ENCODE data around the gene DCLK1.

The DCLK1 gene

DNA sequence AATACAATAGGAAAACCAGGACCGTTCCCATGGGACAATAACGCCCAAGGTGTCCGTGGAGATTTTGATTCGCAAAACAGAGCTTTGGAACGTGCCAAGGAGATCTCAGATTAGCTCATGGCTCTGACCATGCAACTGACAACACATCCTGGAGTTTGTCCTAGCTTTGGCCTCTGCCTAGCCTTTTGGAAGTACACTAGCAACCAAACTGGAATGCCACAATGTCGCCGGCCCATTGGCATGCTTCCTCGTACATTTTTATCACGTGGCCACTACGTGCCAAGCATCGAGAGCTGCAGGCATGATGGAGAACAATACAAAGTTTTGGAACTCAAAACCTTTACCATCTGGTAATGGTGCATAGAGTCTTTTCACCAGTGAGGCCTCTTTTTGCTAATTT is 256.5 kb downstream of the DCLK1 start:
- H3K27me3 ChIP-seq (ENCODE audit: insufficient read depth, low read depth) = no peaks in the 10 kb centered on the region
- no peak overlapping the region for H2AFZ ChIP-seq (ENCODE audit: low read depth)
- no peaks in the 10 kb centered on the region for H3K79me2 ChIP-seq (ENCODE audit: insufficient read depth, low read depth)
- no peak overlapping the region for H3K27ac ChIP-seq
- H3K36me3 ChIP-seq (ENCODE audit: insufficient read depth) = no peaks in the 10 kb centered on the region
- no peak overlapping the region for H3K4me2 ChIP-seq
- no peak overlapping the region for H3K9ac ChIP-seq
- H3K4me3 ChIP-seq (IDR thresholded peaks at IDR 0.05; ENCODE audit: insufficient read depth, low read depth, low read length) = no peak overlapping the region
- H4K20me1 ChIP-seq (ENCODE audit: insufficient read depth) = no peaks in the 10 kb centered on the region
- no peaks in the 10 kb centered on the region for H3K4me1 ChIP-seq (ENCODE audit: low read depth, poor library complexity, severe bottlenecking)
- TF ChIP-seq, protein P1, sequence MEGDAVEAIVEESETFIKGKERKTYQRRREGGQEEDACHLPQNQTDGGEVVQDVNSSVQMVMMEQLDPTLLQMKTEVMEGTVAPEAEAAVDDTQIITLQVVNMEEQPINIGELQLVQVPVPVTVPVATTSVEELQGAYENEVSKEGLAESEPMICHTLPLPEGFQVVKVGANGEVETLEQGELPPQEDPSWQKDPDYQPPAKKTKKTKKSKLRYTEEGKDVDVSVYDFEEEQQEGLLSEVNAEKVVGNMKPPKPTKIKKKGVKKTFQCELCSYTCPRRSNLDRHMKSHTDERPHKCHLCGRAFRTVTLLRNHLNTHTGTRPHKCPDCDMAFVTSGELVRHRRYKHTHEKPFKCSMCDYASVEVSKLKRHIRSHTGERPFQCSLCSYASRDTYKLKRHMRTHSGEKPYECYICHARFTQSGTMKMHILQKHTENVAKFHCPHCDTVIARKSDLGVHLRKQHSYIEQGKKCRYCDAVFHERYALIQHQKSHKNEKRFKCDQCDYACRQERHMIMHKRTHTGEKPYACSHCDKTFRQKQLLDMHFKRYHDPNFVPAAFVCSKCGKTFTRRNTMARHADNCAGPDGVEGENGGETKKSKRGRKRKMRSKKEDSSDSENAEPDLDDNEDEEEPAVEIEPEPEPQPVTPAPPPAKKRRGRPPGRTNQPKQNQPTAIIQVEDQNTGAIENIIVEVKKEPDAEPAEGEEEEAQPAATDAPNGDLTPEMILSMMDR (conservative IDR thresholded peaks at IDR 0.05; ENCODE audit: low read depth, low read length) = no peak

DNA sequence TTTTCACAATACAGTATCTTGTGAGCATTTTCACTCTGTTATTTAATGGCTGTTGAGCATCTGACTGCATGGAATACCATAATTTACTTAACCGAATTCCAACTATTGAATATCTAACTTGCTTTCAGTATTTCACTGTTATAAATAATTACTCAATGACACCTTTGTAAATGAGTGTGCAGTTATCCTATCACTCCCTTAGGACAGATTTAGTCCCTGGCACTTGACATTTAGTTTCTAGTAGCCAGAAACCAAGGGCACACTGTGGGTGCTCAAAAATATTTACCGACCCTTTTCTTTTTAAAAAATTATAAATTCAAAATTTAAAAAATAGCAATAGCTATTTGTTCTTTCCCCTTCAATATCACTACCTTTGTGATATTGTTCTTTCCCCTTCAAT is 258.8 kb downstream of the DCLK1 start:
- H2AFZ ChIP-seq (ENCODE audit: low read depth) = no peak overlapping the region
- H3K79me2 ChIP-seq (ENCODE audit: insufficient read depth, low read depth) = no peaks in the 10 kb centered on the region
- H3K27ac ChIP-seq = no peak overlapping the region
- no peaks in the 10 kb centered on the region for H3K27me3 ChIP-seq (ENCODE audit: insufficient read depth, low read depth)
- H3K36me3 ChIP-seq (ENCODE audit: insufficient read depth) = no peaks in the 10 kb centered on the region
- H3K9ac ChIP-seq = no peak overlapping the region
- H3K4me3 ChIP-seq (IDR thresholded peaks at IDR 0.05; ENCODE audit: insufficient read depth, low read depth, low read length) = no peak overlapping the region
- no peaks in the 10 kb centered on the region for H3K4me1 ChIP-seq (ENCODE audit: low read depth, poor library complexity, severe bottlenecking)
- TF ChIP-seq, protein P1 (conservative IDR thresholded peaks at IDR 0.05; ENCODE audit: low read depth, low read length) = no peak
- H3K4me2 ChIP-seq = no peak overlapping the region
- H4K20me1 ChIP-seq (ENCODE audit: insufficient read depth) = no peaks in the 10 kb centered on the region

DNA sequence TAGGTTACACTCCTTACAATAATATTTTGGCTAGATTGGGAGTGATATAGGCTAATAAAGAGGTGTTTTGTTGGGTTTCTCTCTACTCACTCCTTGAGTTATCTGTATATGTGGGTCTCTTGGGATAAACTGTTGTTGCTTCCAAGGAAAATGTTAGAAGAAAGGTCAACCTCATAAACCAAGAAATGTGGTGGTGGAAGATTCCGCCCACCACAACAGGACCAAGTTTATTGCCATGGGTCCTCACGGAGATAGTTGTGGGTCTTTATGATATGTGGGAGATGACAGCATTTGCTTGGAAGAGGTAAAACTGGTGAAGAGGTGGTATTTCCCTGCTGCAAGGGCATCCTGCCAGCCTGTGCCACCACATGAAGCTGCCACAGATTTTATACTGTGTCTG is 259.6 kb downstream of the DCLK1 start:
- TF ChIP-seq, protein P1 (conservative IDR thresholded peaks at IDR 0.05; ENCODE audit: low read depth, low read length) = no peak

DNA sequence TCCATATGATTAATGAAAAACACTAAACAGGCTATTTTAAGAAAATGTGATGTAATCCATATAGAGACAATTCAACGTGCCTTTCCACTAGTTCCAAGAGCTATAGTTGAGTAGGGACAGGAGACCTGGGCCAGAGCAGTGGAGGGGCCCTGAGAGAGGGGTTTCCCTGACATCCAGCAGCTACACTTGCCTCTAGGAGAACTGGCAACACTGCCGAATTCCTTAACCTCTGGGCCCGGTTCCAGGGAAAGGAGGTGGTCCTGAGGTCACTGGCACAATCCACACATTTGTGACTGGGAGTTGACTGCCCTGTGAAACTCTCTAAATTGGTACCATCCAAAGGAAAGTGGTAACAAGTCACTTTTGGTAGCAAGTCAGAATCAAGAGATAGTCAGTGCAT is 264.4 kb downstream of the DCLK1 start:
- no peaks in the 10 kb centered on the region for H3K36me3 ChIP-seq (ENCODE audit: insufficient read depth)
- H3K4me3 ChIP-seq (IDR thresholded peaks at IDR 0.05; ENCODE audit: insufficient read depth, low read depth, low read length) = no peak overlapping the region
- no peak overlapping the region for H3K4me2 ChIP-seq
- H3K79me2 ChIP-seq (ENCODE audit: insufficient read depth, low read depth) = no peaks in the 10 kb centered on the region
- H4K20me1 ChIP-seq (ENCODE audit: insufficient read depth) = no peaks in the 10 kb centered on the region
- H2AFZ ChIP-seq (ENCODE audit: low read depth) = no peak overlapping the region
- H3K4me1 ChIP-seq (ENCODE audit: low read depth, poor library complexity, severe bottlenecking) = no peaks in the 10 kb centered on the region
- TF ChIP-seq, protein P1 (conservative IDR thresholded peaks at IDR 0.05; ENCODE audit: low read depth, low read length) = no peak
- H3K27ac ChIP-seq = no peak overlapping the region
- no peaks in the 10 kb centered on the region for H3K27me3 ChIP-seq (ENCODE audit: insufficient read depth, low read depth)
- no peak overlapping the region for H3K9ac ChIP-seq

More for the DNA sequence above, 259.6 kb downstream of the DCLK1 start:
- Histone ChIP-seq H2AFZ (ENCODE audit: low read depth) (no peak overlapping the region), H3K4me3 (IDR thresholded peaks at IDR 0.05; ENCODE audit: insufficient read depth, low read depth, low read length) (no peak overlapping the region), H3K27ac (no peak overlapping the region), H3K9ac (no peak overlapping the region), H3K36me3 (ENCODE audit: insufficient read depth) (no peaks in the 10 kb centered on the region), H3K79me2 (ENCODE audit: insufficient read depth, low read depth) (no peaks in the 10 kb centered on the region), H3K27me3 (ENCODE audit: insufficient read depth, low read depth) (no peaks in the 10 kb centered on the region), H4K20me1 (ENCODE audit: insufficient read depth) (no peaks in the 10 kb centered on the region), H3K4me2 (no peak overlapping the region), H3K4me1 (ENCODE audit: low read depth, poor library complexity, severe bottlenecking) (no peaks in the 10 kb centered on the region)
